Measurements from ENCODE around the gene DRD3. TPM values are rescaled to one million over a fixed set of nuclear protein-coding genes. Genes with fewer than 3 reads are reported as not detected.

DRD3 gene
- total and polyA plus RNA-seq, 2 of the 8 experiments (the other 6 are each of a cell fraction or from before 2014, with no cell fraction given) = 0.32 to 1.3 TPM

GRCh38 chr3:114226313-114226712, 47.5 kb upstream of the DRD3 start:
- Histone ChIP-seq H3K36me3 (ENCODE audit: control insufficient read depth in 2 of 4, insufficient read depth in 4 of 4, low read length in 3 of 4) (peaks cover 0 to 3% (median 0%) of the 10 kb centered on the region in 4 experiments; a peak in 1 of 8 replicates), H3K23me2 (ENCODE audit: low read depth, low read length) (no peaks in the 10 kb centered on the region), H4K5ac (ENCODE audit: insufficient read length, low read depth, low read length) (no peak overlapping the region), H2BK20ac (ENCODE audit: low read length) (no peak overlapping the region), H3K79me2 (ENCODE audit: control insufficient read depth in 1 of 2, insufficient read depth in 2 of 2, low read length in 2 of 2) (no peaks in the 10 kb centered on the region), H3K27ac (ENCODE audit: low read depth, low read length) (no peak overlapping the region), H2BK120ac (replicated peaks; ENCODE audit: low read depth, low read length) (no peak overlapping the region), H2BK15ac (ENCODE audit: low read length) (no peak overlapping the region), H2AFZ (ENCODE audit: low read length) (no peak overlapping the region), H3K9ac (replicated peaks in 1 of 4; ENCODE audit: extremely low read depth in 1 of 4, low read depth in 3 of 4, low read length in 3 of 4) (no peak overlapping the region), H3K23ac (ENCODE audit: insufficient read length) (no peak overlapping the region), H4K8ac (ENCODE audit: extremely low read depth, insufficient read depth, low read length) (no peak overlapping the region), H3K4me3 (ENCODE audit: extremely low read depth in 1 of 4, insufficient read depth in 2 of 4, low read depth in 3 of 4, low read length in 4 of 4) (no peak overlapping the region), H2BK12ac (ENCODE audit: low read depth, low read length) (no peak overlapping the region), H3K4me2 (ENCODE audit: insufficient read depth in 1 of 2, low read depth in 2 of 2, low read length in 2 of 2) (no peak overlapping the region), H2BK5ac (ENCODE audit: low read depth, low read length) (no peak overlapping the region), H3K27me3 (replicated peaks in 1 of 4; ENCODE audit: control insufficient read depth in 3 of 4, extremely low read depth in 1 of 4, insufficient read depth in 3 of 4, low read length in 3 of 4) (no peaks in the 10 kb centered on the region), H2AK5ac (ENCODE audit: low read depth, low read length) (no peak overlapping the region), H3K14ac (ENCODE audit: insufficient read length) (no peak overlapping the region), H3K4ac (replicated peaks; ENCODE audit: insufficient read length, low read depth, low read length) (no peak overlapping the region), H3K79me1 (ENCODE audit: low read depth, low read length) (no peaks in the 10 kb centered on the region; the same call in 1 of the 2 replicates), H3K56ac (replicated peaks; ENCODE audit: insufficient read length, low read depth, low read length) (no peak overlapping the region), H4K91ac (replicated peaks; ENCODE audit: insufficient read length, low read length) (no peak overlapping the region), H4K20me1 (replicated peaks in 1 of 2; ENCODE audit: control insufficient read depth in 1 of 2, insufficient read depth in 2 of 2, low read length in 2 of 2) (no peaks in the 10 kb centered on the region), H3K9me3 (ENCODE audit: insufficient read depth in 2 of 2, low read depth in 1 of 2, low read length in 1 of 2) (peaks cover 14 to 17% of the 10 kb centered on the region in 2 experiments; a peak in 3 of 4 replicates), H3K18ac (ENCODE audit: extremely low read depth, low read length) (no peak overlapping the region), H3K4me1 (replicated peaks in 1 of 4; ENCODE audit: control insufficient read depth in 3 of 4, insufficient read depth in 4 of 4, low read length in 3 of 4) (no peaks in the 10 kb centered on the region; a peak in 1 of 7 replicates)
- WGBS, 2 experiments (ENCODE audit: extremely low coverage in 1 of 2, insufficient coverage in 1 of 2, insufficient read length in 1 of 2, insufficient replicate concordance in 2 of 2, low coverage in 1 of 2, low lambda C conversion rate in 2 of 2, missing lambda C conversion rate in 1 of 2) = 84% methylated on average over 2 of the region's 2 CpGs; no CpG with 5 or more reads in 1 of the 2 experiments
- DNase-seq (ENCODE audit: low read depth in 1 of 2, low spot score in 2 of 2) (no peak), FAIRE-seq (no peak)
- POLR2A ChIA-PET (ENCODE audit: partially characterized antibody) = no interaction called here
- CTCF ChIA-PET (ENCODE audit: partially characterized antibody) = no interaction called here
- TF ChIP-seq NANOG (IDR thresholded peaks at IDR 0.05; ENCODE audit: insufficient read depth, low read depth, low read length, poor library complexity, severe bottlenecking) (no peak), SUZ12 (IDR thresholded peaks at IDR 0.05; ENCODE audit: low read length) (no peak), GABPA (IDR thresholded peaks at IDR 0.05; ENCODE audit: borderline replicate concordance, insufficient read depth, low read length) (no peak), ZNF274 (IDR thresholded peaks at IDR 0.05; ENCODE audit: borderline replicate concordance, extremely low read depth, low read length) (no peak), CTCF (IDR thresholded peaks at IDR 0.05; ENCODE audit: control extremely low read depth in 1 of 3, insufficient read depth in 1 of 3, low read depth in 1 of 3, low read length in 3 of 3) (no peak), TBP (IDR thresholded peaks at IDR 0.05; ENCODE audit: low read depth, low read length) (no peak), ASH2L (IDR thresholded peaks at IDR 0.05; ENCODE audit: low read length) (no peak), RNF2 (IDR thresholded peaks at IDR 0.05; ENCODE audit: borderline replicate concordance, low read depth, low read length, missing control alignments, poor library complexity, severe bottlenecking) (no peak), CREB1 (IDR thresholded peaks at IDR 0.05) (no peak), CEBPB (IDR thresholded peaks at IDR 0.05; ENCODE audit: low read depth, low read length) (no peak), EZH2 (IDR thresholded peaks at IDR 0.05; ENCODE audit: low read depth, low read length, severe bottlenecking) (no peak)
